HCT116 (cell line): ENCODE measurements around the gene CNOT10. TPM values are rescaled to one million over a fixed set of nuclear protein-coding genes. Genes with fewer than 3 reads are reported as not detected.
"Not testable (repeated sequence)": the region's sequence is repeated elsewhere in the genome, so short reads cannot be mapped to it uniquely, and the experiment has no call there.

Source experiments
- ATAC-seq: fragments of 200-7000 bp; cut with Tn5 transposase; 2 replicates; pipeline ENCODE4 v1.9.1; 2020; ENCODE audit warnings: mild to moderate bottlenecking, moderate library complexity
- BruUV-seq: library from RNA; stranded (reverse); fragments of 400-500 nt; replicated peaks from 2 replicates; lab custom pipeline; 2021; lab: Mats Ljungman, UMichigan
- CTCF ChIA-PET: fragments of 300-600 bp; sonication (Branson Sonifier 250); formaldehyde crosslinking; loops from one replicate; lab custom pipeline; 2021; ENCODE audit warnings: antibody characterized with exemption; lab: Charles Lee
- POLR2A ChIA-PET: fragments of 300-600, 350-600 bp; sonication (Branson Sonifier 250); formaldehyde crosslinking; loops from one replicate; lab custom pipeline; 2021; ENCODE audit warnings: antibody characterized with exemption; lab: Charles Lee
- RAD21 ChIA-PET, 2 experiments: fragments of 300-600 bp; sonication (Branson Sonifier 250); formaldehyde crosslinking; loops; one replicate each; lab custom pipeline; 2023; ENCODE audit warnings: low total read pairs in 2 of 2; ENCODE audit not compliant: uncharacterized antibody in 2 of 2, unreplicated experiment in 2 of 2, low non-redundant PET in 1 of 2; lab: Charles Lee
- DNase-seq: peaks from one replicate; pipeline ENCODE4 v3.0.0-alpha.2; 2010; ENCODE audit warnings: low read depth, low spot score
- H2AFZ ChIP-seq: fragments of 200-600 bp; shearing (Covaris generic), sonication (generic); 2 replicates; pipeline ENCODE4 v1.6.1; 2017; ENCODE audit warnings: low read depth, mixed run types, mixed read lengths, antibody characterized with exemption, low read length; ENCODE audit not compliant: poor library complexity, severe bottlenecking
- H3K27ac ChIP-seq: 2 replicates; pipeline ENCODE4 v1.5.1; 2012; ENCODE audit warnings: low read depth, low read length
- H3K27me3 ChIP-seq: fragments of 200-600 bp; sonication (generic); 2 replicates; pipeline ENCODE4 v1.6.1; 2016; ENCODE audit warnings: mixed run types, low read length, mixed read lengths; ENCODE audit not compliant: insufficient read depth
- H3K36me3 ChIP-seq, 2 experiments: fragments of 200-500 bp in 1 of 2; fragments of 200-600 bp in 1 of 2; sonication (Bioruptor generic) in 1 of 2; sonication (generic) in 1 of 2; 2 replicates each; pipeline versions ENCODE4 v1.5.1 to v1.6.1; 2014 to 2016; ENCODE audit warnings: low read length in 2 of 2, inconsistent platforms in 1 of 2, mixed read lengths in 1 of 2, mixed run types in 1 of 2; ENCODE audit not compliant: insufficient read depth in 2 of 2, control insufficient read depth in 1 of 2
- H3K4me1 ChIP-seq, 2 experiments: fragments of 200-600 bp in 1 of 2; sonication (generic) in 1 of 2; 2 replicates each; pipeline versions ENCODE4 v1.5.1 to v1.6.1; 2012 to 2017; ENCODE audit warnings: low read length in 2 of 2, inconsistent platforms in 1 of 2, mild to moderate bottlenecking in 1 of 2, mixed read lengths in 1 of 2, mixed run types in 1 of 2, moderate library complexity in 1 of 2; ENCODE audit not compliant: insufficient read depth in 2 of 2, control insufficient read depth in 1 of 2
- H3K4me2 ChIP-seq: fragments of 200-600 bp; sonication (generic); 2 replicates; pipeline ENCODE4 v1.6.1; 2017; ENCODE audit warnings: mixed run types, low read length, mixed read lengths
- H3K4me3 ChIP-seq, 2 experiments: fragments of 200-600 bp in 1 of 2; sonication (generic) in 1 of 2; replicated peaks in 1 of 2; 2 replicates each; pipeline ENCODE4 v1.5.1; 2011 to 2016; ENCODE audit warnings: low read length in 2 of 2, control low read depth in 1 of 2, low read depth in 1 of 2, mild to moderate bottlenecking in 1 of 2, mixed read lengths in 1 of 2, mixed run types in 1 of 2
- H3K79me2 ChIP-seq: fragments of 200-600 bp; sonication (generic); 2 replicates; pipeline ENCODE4 v1.6.1; 2017; ENCODE audit warnings: mild to moderate bottlenecking, mixed run types, low read length, moderate library complexity, mixed read lengths; ENCODE audit not compliant: insufficient read depth
- H3K9ac ChIP-seq: fragments of 200-600 bp; sonication (generic); 2 replicates; pipeline ENCODE4 v1.6.1; 2016; ENCODE audit warnings: low read length, mixed read lengths
- H3K9me2 ChIP-seq: fragments of 200-600 bp; sonication (generic), shearing (Covaris generic); 2 replicates; pipeline ENCODE4 v1.6.1; 2017; ENCODE audit warnings: mixed run types, mild to moderate bottlenecking, moderate library complexity; ENCODE audit not compliant: insufficient read depth
- H3K9me3 ChIP-seq, 2 experiments: fragments of 200-500 bp in 1 of 2; fragments of 200-600 bp in 1 of 2; sonication (Bioruptor generic) in 1 of 2; sonication (generic) in 1 of 2; 2 replicates each; pipeline ENCODE4 v1.6.1; 2014 to 2017; ENCODE audit warnings: low read length in 2 of 2, mixed read lengths in 2 of 2, inconsistent platforms in 1 of 2, low read depth in 1 of 2, mild to moderate bottlenecking in 1 of 2, mixed run types in 1 of 2, moderate library complexity in 1 of 2; ENCODE audit not compliant: control insufficient read depth in 1 of 2, insufficient read depth in 1 of 2
- H4K20me1 ChIP-seq: fragments of 200-600 bp; sonication (generic), shearing (Covaris generic); 2 replicates; pipeline ENCODE4 v1.6.1; 2017; ENCODE audit warnings: mixed run types, mild to moderate bottlenecking, moderate library complexity; ENCODE audit not compliant: insufficient read depth
- ELF1 ChIP-seq: IDR thresholded peaks from 2 replicates; pipeline ENCODE4 v1.6.1; 2012; ENCODE audit warnings: low read depth, borderline replicate concordance
- FOSL1 ChIP-seq: IDR thresholded peaks from 2 replicates; pipeline ENCODE4 v1.6.1; 2012; ENCODE audit warnings: low read depth
- JUND ChIP-seq: IDR thresholded peaks from 2 replicates; pipeline ENCODE4 v1.6.1; 2012
- POLR2A ChIP-seq: IDR thresholded peaks from 2 replicates; pipeline ENCODE4 v1.7.0; 2011; ENCODE audit warnings: borderline replicate concordance; ENCODE audit not compliant: insufficient read depth, insufficient read length; ENCODE audit errors: extremely low read depth
- POLR2AphosphoS5 ChIP-seq: IDR thresholded peaks from 2 replicates; pipeline ENCODE4 v1.6.1; 2011; ENCODE audit warnings: mild to moderate bottlenecking, low read depth, low read length, moderate library complexity
- RAD21 ChIP-seq: IDR thresholded peaks from 2 replicates; pipeline ENCODE4 v1.6.1; 2012; ENCODE audit warnings: low read depth, mild to moderate bottlenecking
- SP1 ChIP-seq: IDR thresholded peaks from 2 replicates; pipeline ENCODE4 v1.6.1; 2012; ENCODE audit warnings: low read depth
- TCF7L2 ChIP-seq: IDR thresholded peaks from 2 replicates; pipeline ENCODE4 v1.7.0; 2011; ENCODE audit warnings: borderline replicate concordance, inconsistent platforms; ENCODE audit not compliant: insufficient read depth, insufficient read length; ENCODE audit errors: extremely low read depth
- YY1 ChIP-seq: IDR thresholded peaks from 2 replicates; pipeline ENCODE4 v1.6.1; 2011; ENCODE audit warnings: low read length, low read depth, moderate library complexity, mild to moderate bottlenecking; ENCODE audit not compliant: insufficient replicate concordance; ENCODE audit errors: extremely low read depth
- ZFX ChIP-seq: fragments of 450-650 bp; IDR thresholded peaks from 2 replicates; pipeline ENCODE4 v1.6.1; 2017
- ZNF274 ChIP-seq: fragments of 200-500 bp; sonication (Bioruptor generic); IDR thresholded peaks from 2 replicates; pipeline ENCODE4 v1.6.1; 2014; ENCODE audit warnings: mild to moderate bottlenecking, low read depth, low read length, inconsistent platforms
- intact Hi-C: fragments of 100-400 bp; cut with micrococcal nuclease; formaldehyde crosslinking; loops from 2 replicates; pipeline ENCODE4 v1.10.0; 2022
- total RNA-seq: library from RNA; stranded (reverse); gene quantifications from one replicate; pipeline ENCODE4 v1.2.1, GENCODE V29; 2021; ENCODE audit not compliant: unreplicated experiment
- TF ChIP-seq, protein P1 (sequence below), 3 experiments: fragments of 200-600 bp in 1 of 3; sonication (generic) in 1 of 3; IDR thresholded peaks in 2 of 3; conservative IDR thresholded peaks in 1 of 3; 2 replicates each; pipeline ENCODE4 v1.5.1; 2012 to 2017; ENCODE audit warnings: low read depth in 2 of 3, low read length in 2 of 3, antibody characterized with exemption in 1 of 3, borderline replicate concordance in 1 of 3, control low read depth in 1 of 3, mild to moderate bottlenecking in 1 of 3, mixed read lengths in 1 of 3, mixed run types in 1 of 3, moderate library complexity in 1 of 3; ENCODE audit not compliant: insufficient read depth in 1 of 3
- TF ChIP-seq, protein P2 (sequence below): IDR thresholded peaks from 2 replicates; pipeline ENCODE4 v1.6.1; 2012

CNOT10 gene
- total RNA-seq, 1 experiment from 2014 or later: 47.4 TPM

DNA sequence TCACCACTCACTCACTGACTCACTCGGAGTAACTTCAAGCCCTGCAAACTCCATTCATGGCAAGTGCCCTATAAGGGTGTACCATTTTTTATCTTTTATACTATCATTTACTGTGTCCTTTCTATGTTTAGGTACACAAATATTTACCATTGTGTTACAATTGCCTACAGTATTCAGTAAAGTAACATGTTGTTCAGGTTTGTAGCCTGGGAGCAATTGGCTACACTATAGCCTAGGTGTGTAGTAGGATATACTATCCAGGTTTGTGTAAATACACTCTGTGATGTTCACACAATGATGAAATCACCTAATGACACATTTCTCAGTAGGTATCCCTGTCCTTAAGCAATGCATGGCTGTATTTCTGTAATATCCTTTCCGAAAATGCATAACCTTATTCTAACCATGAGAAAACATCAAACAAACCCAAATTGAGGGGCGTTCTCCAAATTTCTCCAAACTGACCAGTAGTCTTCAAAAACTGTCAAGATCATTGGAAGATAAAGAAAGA lies 17.9 kb upstream of the CNOT10 start:
- ChIA-PET POLR2A (no interaction called here), RAD21 (no interaction called here), CTCF (interaction anchor here (0.6 kb wide), 1 partner anchor 157 kb away, joined by 4 read pairs; no protein-coding TSS in a partner anchor)
- Histone ChIP-seq H3K4me1 (no peaks in the 10 kb centered on the region), H3K27me3 (peaks cover 3% of the 10 kb centered on the region; the same call in 1 of the 2 replicates), H3K27ac (no peak overlapping the region), H3K4me2 (no peak overlapping the region), H2AFZ (no peak overlapping the region), H3K36me3 (no peaks in the 10 kb centered on the region), H4K20me1 (no peaks in the 10 kb centered on the region), H3K4me3 (no peak overlapping the region), H3K9ac (no peak overlapping the region), H3K9me2 (no peaks in the 10 kb centered on the region), H3K79me2 (no peaks in the 10 kb centered on the region), H3K9me3 (no peaks in the 10 kb centered on the region)
- BruUV-seq: no TSS peak
- DNase-seq: no peak
- TF ChIP-seq, protein P1, sequence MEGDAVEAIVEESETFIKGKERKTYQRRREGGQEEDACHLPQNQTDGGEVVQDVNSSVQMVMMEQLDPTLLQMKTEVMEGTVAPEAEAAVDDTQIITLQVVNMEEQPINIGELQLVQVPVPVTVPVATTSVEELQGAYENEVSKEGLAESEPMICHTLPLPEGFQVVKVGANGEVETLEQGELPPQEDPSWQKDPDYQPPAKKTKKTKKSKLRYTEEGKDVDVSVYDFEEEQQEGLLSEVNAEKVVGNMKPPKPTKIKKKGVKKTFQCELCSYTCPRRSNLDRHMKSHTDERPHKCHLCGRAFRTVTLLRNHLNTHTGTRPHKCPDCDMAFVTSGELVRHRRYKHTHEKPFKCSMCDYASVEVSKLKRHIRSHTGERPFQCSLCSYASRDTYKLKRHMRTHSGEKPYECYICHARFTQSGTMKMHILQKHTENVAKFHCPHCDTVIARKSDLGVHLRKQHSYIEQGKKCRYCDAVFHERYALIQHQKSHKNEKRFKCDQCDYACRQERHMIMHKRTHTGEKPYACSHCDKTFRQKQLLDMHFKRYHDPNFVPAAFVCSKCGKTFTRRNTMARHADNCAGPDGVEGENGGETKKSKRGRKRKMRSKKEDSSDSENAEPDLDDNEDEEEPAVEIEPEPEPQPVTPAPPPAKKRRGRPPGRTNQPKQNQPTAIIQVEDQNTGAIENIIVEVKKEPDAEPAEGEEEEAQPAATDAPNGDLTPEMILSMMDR (IDR thresholded peaks at IDR 0.05 in 2 of 3, conservative IDR thresholded peaks at IDR 0.05 in 1 of 3; ENCODE audit: borderline replicate concordance in 1 of 3, insufficient read depth in 1 of 3, low read depth in 2 of 3, low read length in 2 of 3): no peak
- TF ChIP-seq JUND (no peak), ELF1 (no peak), RAD21 (no peak), YY1 (no peak), TCF7L2 (no peak), POLR2AphosphoS5 (no peak), ZNF274 (no peak), ZFX (no peak), FOSL1 (no peak), POLR2A (no peak), SP1 (no peak)
- TF ChIP-seq, protein P2, sequence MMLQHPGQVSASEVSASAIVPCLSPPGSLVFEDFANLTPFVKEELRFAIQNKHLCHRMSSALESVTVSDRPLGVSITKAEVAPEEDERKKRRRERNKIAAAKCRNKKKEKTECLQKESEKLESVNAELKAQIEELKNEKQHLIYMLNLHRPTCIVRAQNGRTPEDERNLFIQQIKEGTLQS: no peak
- intact Hi-C loops: no loop called here
- ATAC-seq: no peak

DNA sequence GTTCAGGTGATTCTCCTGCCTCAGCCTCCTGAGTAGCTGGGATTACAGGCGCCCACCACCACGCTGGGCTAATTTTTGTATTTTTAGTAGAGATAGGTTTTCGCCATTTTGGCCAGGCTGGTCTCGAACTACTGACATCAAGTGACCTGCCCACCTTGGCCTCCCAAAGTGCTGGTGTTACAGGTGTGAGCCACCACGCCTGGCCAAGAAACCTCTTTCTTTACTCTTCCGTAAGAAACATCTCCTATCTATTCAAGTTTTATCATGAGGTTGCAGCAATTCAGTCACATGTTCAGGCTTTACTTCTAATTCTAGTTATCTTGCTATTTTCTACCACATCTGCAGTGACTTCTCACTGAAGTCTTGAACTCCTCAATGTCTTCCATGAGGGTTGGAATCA lies 15.8 kb upstream of the CNOT10 start:
- H3K79me2 ChIP-seq, H4K20me1 ChIP-seq, ATAC-seq, POLR2A ChIA-PET, H3K4me1 ChIP-seq, H3K9me2 ChIP-seq, DNase-seq, H3K27ac ChIP-seq, H2AFZ ChIP-seq, H3K27me3 ChIP-seq, H3K9me3 ChIP-seq, H3K9ac ChIP-seq, BruUV-seq, H3K4me3 ChIP-seq, CTCF ChIA-PET, H3K36me3 ChIP-seq, H3K4me2 ChIP-seq, RAD21 ChIA-PET: not testable (repeated sequence)
- intact Hi-C loops: loop anchor here (2.0 kb wide), 1 partner anchor 494 kb away; no protein-coding TSS in a partner anchor

DNA sequence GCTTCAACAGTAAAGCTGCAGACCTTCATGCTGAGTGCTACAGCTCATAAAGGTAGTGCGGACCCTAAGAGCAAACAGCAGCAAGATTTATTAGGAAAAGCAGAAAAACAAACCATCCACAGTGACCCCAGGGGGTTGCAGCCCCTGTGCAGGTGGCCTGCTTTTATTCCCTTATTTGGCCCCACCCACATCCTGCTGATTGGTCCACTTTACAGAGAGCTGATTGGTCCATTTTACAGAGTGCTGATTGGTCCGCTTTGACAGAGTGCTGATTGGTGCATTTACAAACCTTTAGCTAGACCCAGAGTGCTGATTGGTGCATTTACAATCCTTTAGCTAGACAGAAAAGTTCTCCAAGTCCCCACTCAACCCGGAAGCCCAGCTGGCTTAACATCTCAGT lies 11.3 kb upstream of the CNOT10 start:
- H3K4me2 ChIP-seq, H3K4me1 ChIP-seq, CTCF ChIA-PET, intact Hi-C loops, H3K9me2 ChIP-seq, ATAC-seq, H3K9me3 ChIP-seq, RAD21 ChIA-PET, POLR2A ChIA-PET, H3K36me3 ChIP-seq, BruUV-seq, H3K79me2 ChIP-seq, H4K20me1 ChIP-seq, H3K4me3 ChIP-seq, H2AFZ ChIP-seq, H3K9ac ChIP-seq, DNase-seq, H3K27me3 ChIP-seq, H3K27ac ChIP-seq: not testable (repeated sequence)
